ENCODE measurements around the gene APBA1.

The APBA1 gene

DNA sequence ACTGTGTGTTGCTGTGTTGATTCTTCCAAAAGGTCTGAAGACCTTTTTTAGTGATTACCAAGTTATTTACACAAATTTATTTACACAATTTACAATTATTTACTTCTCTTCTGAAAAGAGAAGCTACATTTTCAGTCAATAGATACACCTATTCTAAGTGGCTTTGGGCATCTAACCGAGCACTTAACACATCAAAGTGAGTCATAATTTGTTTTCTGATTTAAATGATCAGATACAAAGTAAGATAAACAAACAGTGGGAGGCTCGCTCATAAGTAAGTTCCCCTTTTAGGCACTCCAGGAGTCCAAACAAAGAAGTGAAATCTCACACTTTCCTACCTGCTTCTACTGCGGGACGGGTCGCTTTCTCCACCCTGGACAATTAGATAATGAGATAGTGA is 90.2 kb downstream of the APBA1 start:
- TF ChIP-seq EZH2phosphoT487 (conservative IDR thresholded peaks at IDR 0.05; ENCODE audit: low read length) = no peak
- TF ChIP-seq, protein P1, sequence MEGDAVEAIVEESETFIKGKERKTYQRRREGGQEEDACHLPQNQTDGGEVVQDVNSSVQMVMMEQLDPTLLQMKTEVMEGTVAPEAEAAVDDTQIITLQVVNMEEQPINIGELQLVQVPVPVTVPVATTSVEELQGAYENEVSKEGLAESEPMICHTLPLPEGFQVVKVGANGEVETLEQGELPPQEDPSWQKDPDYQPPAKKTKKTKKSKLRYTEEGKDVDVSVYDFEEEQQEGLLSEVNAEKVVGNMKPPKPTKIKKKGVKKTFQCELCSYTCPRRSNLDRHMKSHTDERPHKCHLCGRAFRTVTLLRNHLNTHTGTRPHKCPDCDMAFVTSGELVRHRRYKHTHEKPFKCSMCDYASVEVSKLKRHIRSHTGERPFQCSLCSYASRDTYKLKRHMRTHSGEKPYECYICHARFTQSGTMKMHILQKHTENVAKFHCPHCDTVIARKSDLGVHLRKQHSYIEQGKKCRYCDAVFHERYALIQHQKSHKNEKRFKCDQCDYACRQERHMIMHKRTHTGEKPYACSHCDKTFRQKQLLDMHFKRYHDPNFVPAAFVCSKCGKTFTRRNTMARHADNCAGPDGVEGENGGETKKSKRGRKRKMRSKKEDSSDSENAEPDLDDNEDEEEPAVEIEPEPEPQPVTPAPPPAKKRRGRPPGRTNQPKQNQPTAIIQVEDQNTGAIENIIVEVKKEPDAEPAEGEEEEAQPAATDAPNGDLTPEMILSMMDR (IDR thresholded peaks at IDR 0.05; ENCODE audit: insufficient read depth, low read length, poor library complexity, severe bottlenecking) = no peak
- Histone ChIP-seq H3K79me2 (ENCODE audit: insufficient read depth, low read length) (no peaks in the 10 kb centered on the region), H3K27ac (ENCODE audit: low read depth, low read length) (no peak overlapping the region), H3K9ac (ENCODE audit: low read length) (no peak overlapping the region), H4K20me1 (ENCODE audit: low read depth, low read length) (no peaks in the 10 kb centered on the region), H2AFZ (ENCODE audit: low read depth, low read length, severe bottlenecking) (no peak overlapping the region), H3K27me3 (ENCODE audit: low read length) (no peaks in the 10 kb centered on the region), H3K9me2 (replicated peaks; ENCODE audit: insufficient read depth, low read length) (no peaks in the 10 kb centered on the region), H3F3A (ENCODE audit: insufficient read depth) (no peaks in the 10 kb centered on the region), H3K36me3 (ENCODE audit: low read length) (no peaks in the 10 kb centered on the region), H3K4me2 (ENCODE audit: low read depth, low read length, poor library complexity, severe bottlenecking) (no peak overlapping the region), H3K4me3 (ENCODE audit: insufficient read depth, low read length, poor library complexity, severe bottlenecking) (no peak overlapping the region), H3K9me3 (ENCODE audit: insufficient read depth, low read length) (no peaks in the 10 kb centered on the region)

DNA sequence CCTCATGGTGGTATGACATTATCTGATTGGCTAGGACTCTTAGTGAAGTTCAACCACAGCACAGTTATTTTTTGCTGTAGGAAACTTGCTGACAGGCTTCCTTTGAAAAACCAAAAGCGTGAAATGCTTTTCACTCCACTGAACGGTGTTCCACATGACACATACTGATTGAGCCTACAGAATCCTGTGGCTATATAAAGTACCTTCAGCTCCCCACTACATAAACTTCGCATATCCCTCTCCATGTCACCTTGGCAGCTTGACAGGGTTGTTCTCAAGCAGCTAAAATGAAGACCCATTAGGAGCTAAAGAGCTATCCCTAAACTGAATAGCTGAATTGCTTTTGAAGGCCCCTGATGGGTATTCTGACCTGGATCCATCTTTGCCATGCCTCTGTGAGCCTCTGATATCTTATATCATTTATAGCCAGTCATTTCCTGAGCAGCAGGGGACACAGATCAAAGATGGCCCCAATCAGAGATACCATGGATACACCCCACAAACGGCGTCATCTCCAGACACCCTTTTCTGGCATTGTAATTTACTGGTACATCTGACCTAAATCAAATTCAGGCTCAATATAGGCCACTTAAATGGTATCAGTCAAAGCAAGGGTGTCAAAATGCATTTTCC is 91.5 kb downstream of the APBA1 start:
- no peak overlapping the region for H3K4me2 ChIP-seq (ENCODE audit: low read depth, low read length, poor library complexity, severe bottlenecking)
- H3K9ac ChIP-seq (ENCODE audit: low read length) = no peak overlapping the region
- no peaks in the 10 kb centered on the region for H3K36me3 ChIP-seq (ENCODE audit: low read length)
- no peaks in the 10 kb centered on the region for H3F3A ChIP-seq (ENCODE audit: insufficient read depth)
- no peak overlapping the region for H3K4me3 ChIP-seq (ENCODE audit: insufficient read depth, low read length, poor library complexity, severe bottlenecking)
- H2AFZ ChIP-seq (ENCODE audit: low read depth, low read length, severe bottlenecking) = no peak overlapping the region
- no peaks in the 10 kb centered on the region for H3K9me3 ChIP-seq (ENCODE audit: insufficient read depth, low read length)
- H3K27me3 ChIP-seq (ENCODE audit: low read length) = no peaks in the 10 kb centered on the region
- no peaks in the 10 kb centered on the region for H3K9me2 ChIP-seq (replicated peaks; ENCODE audit: insufficient read depth, low read length)
- no peaks in the 10 kb centered on the region for H3K79me2 ChIP-seq (ENCODE audit: insufficient read depth, low read length)
- H4K20me1 ChIP-seq (ENCODE audit: low read depth, low read length) = no peaks in the 10 kb centered on the region
- TF ChIP-seq, protein P1 (IDR thresholded peaks at IDR 0.05; ENCODE audit: insufficient read depth, low read length, poor library complexity, severe bottlenecking) = no peak
- no peak for TF ChIP-seq EZH2phosphoT487 (conservative IDR thresholded peaks at IDR 0.05; ENCODE audit: low read length)
- H3K27ac ChIP-seq (ENCODE audit: low read depth, low read length) = no peak overlapping the region

DNA sequence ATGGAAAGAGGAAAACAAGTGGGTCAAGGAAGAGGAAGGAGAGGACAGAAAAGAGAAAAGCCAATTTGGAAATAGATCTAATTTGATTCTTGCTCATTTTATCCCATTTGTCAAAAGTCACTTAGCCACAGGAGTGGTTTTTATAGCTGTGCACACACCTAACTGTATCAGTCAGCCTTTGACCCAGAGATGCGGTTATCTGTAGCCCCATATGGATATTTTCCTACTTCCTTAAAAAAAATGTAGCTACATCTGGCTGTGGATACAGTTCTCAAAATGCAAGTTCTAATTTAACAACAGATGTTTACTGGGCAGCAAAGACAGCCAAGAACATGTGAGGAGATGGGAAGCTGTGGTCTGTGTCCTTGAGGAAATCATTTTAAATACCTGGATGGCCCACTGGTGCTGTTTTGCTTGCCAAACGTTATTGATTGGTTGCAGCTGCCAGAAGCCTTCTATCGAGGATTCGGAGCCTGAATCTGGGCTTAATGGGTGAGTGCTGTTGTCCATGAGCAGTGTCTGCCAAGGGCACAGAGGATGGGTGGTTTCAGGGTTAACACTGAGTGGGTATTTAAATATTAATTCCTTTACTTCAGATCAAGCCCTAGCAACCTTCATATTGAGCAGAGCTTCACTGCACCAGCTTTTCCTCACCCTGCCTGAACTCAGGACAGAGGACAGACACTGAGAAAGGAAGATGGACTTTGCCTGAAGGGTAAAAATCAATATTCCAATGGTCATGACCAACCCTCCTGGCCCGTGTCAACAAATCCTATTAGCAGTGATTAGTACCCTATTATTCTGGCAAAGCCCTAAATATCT is 92.2 kb downstream of the APBA1 start:
- no peak overlapping the region for H3K4me3 ChIP-seq (ENCODE audit: insufficient read depth, low read length, poor library complexity, severe bottlenecking)
- no peaks in the 10 kb centered on the region for H4K20me1 ChIP-seq (ENCODE audit: low read depth, low read length)
- H3F3A ChIP-seq (ENCODE audit: insufficient read depth) = no peaks in the 10 kb centered on the region
- H3K36me3 ChIP-seq (ENCODE audit: low read length) = no peaks in the 10 kb centered on the region
- no peak overlapping the region for H2AFZ ChIP-seq (ENCODE audit: low read depth, low read length, severe bottlenecking)
- no peaks in the 10 kb centered on the region for H3K9me3 ChIP-seq (ENCODE audit: insufficient read depth, low read length)
- H3K27me3 ChIP-seq (ENCODE audit: low read length) = no peaks in the 10 kb centered on the region
- no peak overlapping the region for H3K27ac ChIP-seq (ENCODE audit: low read depth, low read length)
- no peak overlapping the region for H3K9ac ChIP-seq (ENCODE audit: low read length)
- no peaks in the 10 kb centered on the region for H3K79me2 ChIP-seq (ENCODE audit: insufficient read depth, low read length)
- no peak overlapping the region for H3K4me2 ChIP-seq (ENCODE audit: low read depth, low read length, poor library complexity, severe bottlenecking)
- TF ChIP-seq EZH2phosphoT487 (conservative IDR thresholded peaks at IDR 0.05; ENCODE audit: low read length) = no peak
- TF ChIP-seq, protein P1 (IDR thresholded peaks at IDR 0.05; ENCODE audit: insufficient read depth, low read length, poor library complexity, severe bottlenecking) = no peak
- no peaks in the 10 kb centered on the region for H3K9me2 ChIP-seq (replicated peaks; ENCODE audit: insufficient read depth, low read length)

Measured in SU-DHL-6 (cell line).